Measurements from ENCODE around the gene VPS13A.

- TF ChIP-seq YY1 (IDR thresholded peaks at IDR 0.05; ENCODE audit: insufficient read depth, insufficient read length) (no peak), ZNF274 (IDR thresholded peaks at IDR 0.05; ENCODE audit: low read depth, low read length) (no peak), SUZ12 (IDR thresholded peaks at IDR 0.05; ENCODE audit: extremely low read depth, insufficient read depth, insufficient read length) (no peak)
Measured at GRCh38 chr9:77161966-77162365, 15.4 kb upstream of the VPS13A start.

Measured in NT2/D1 (cell line).